Stimulated activated CD8-positive, alpha-beta memory T cell treated with anti-CD3 and anti-CD28 coated beads, Interleukin-15, amount 100 ng/mL, for 48 hours (primary cell): ENCODE results near the gene CACUL1.

Experiments
- DNase-seq, 2 donors: peaks; one replicate each; pipeline ENCODE4 v3.0.0-alpha.2; 2020; ENCODE audit warnings: low read depth in 2 of 2

Gene CACUL1

GRCh38 chr10:118732245-118733165 lies 22.3 kb downstream of the CACUL1 start:
- DNase-seq, result no peak

GRCh38 chr10:118730756-118731456 lies 23.9 kb downstream of the CACUL1 start:
- no peak for DNase-seq

GRCh38 chr10:118729641-118730258 lies 25.0 kb downstream of the CACUL1 start:
- no peak for DNase-seq

GRCh38 chr10:118729200-118729599 lies 25.6 kb downstream of the CACUL1 start:
- no peak for DNase-seq

- DNase-seq, result no peak
These were observed 28.8 kb downstream of the CACUL1 start for GRCh38 chr10:118725886-118726500.

- DNase-seq, result no peak
These were observed 31.3 kb downstream of the CACUL1 start for GRCh38 chr10:118723466-118723865.

- no peak for DNase-seq
These were observed 33.3 kb downstream of the CACUL1 start for GRCh38 chr10:118721539-118721876.

- no peak for DNase-seq
These were observed 33.9 kb downstream of the CACUL1 start for GRCh38 chr10:118720685-118721538.

GRCh38 chr10:118714366-118714765 lies 40.4 kb downstream of the CACUL1 start:
- DNase-seq, result no peak

GRCh38 chr10:118712930-118713634 lies 41.7 kb downstream of the CACUL1 start:
- DNase-seq, result no peak

GRCh38 chr10:118712080-118712479 lies 42.7 kb downstream of the CACUL1 start:
- no peak for DNase-seq

GRCh38 chr10:118710487-118710886 lies 44.3 kb downstream of the CACUL1 start:
- no peak for DNase-seq

- no peak for DNase-seq
These were observed 46.2 kb downstream of the CACUL1 start for GRCh38 chr10:118708571-118708970.

- no peak for DNase-seq
These were observed 50.1 kb downstream of the CACUL1 start for GRCh38 chr10:118704711-118705110.

- DNase-seq, result no peak
These were observed 53.0 kb downstream of the CACUL1 start for GRCh38 chr10:118701529-118702323.

GRCh38 chr10:118698421-118698820 lies 56.3 kb downstream of the CACUL1 start:
- DNase-seq, result peak; percentile 71 to 75

GRCh38 chr10:118694848-118695247 lies 59.9 kb downstream of the CACUL1 start:
- DNase-seq, result no peak

GRCh38 chr10:118692872-118693271 lies 61.9 kb downstream of the CACUL1 start:
- no peak for DNase-seq

GRCh38 chr10:118689070-118689858 lies 65.5 kb downstream of the CACUL1 start:
- no peak for DNase-seq
